ENCODE data around the gene EDEM1.
"Not testable (repeated sequence)": the region's sequence is repeated elsewhere in the genome, so short reads cannot be mapped to it uniquely, and the experiment has no call there.

EDEM1 gene

GRCh38 chr3:5238545-5238944 lies 51.0 kb downstream of the EDEM1 start:
- DNase-seq, result no peak

GRCh38 chr3:5239602-5240001 lies 52.1 kb downstream of the EDEM1 start:
- no peak for DNase-seq

GRCh38 chr3:5240740-5241139 lies 53.2 kb downstream of the EDEM1 start:
- no peak for DNase-seq

GRCh38 chr3:5242785-5243184 lies 55.3 kb downstream of the EDEM1 start:
- DNase-seq, result not testable (repeated sequence)

GRCh38 chr3:5245927-5246326 lies 58.4 kb downstream of the EDEM1 start:
- no peak for DNase-seq

- DNase-seq, result no peak
Measured at GRCh38 chr3:5248822-5249221, 61.3 kb downstream of the EDEM1 start.

GRCh38 chr3:5250467-5251195 lies 63.1 kb downstream of the EDEM1 start:
- DNase-seq, result no peak

- no peak for DNase-seq
Measured at GRCh38 chr3:5251196-5251583, 63.7 kb downstream of the EDEM1 start.

GRCh38 chr3:5252131-5252530 lies 64.6 kb downstream of the EDEM1 start:
- DNase-seq, result no peak

- DNase-seq, result no peak
Measured at GRCh38 chr3:5254281-5255048, 67.0 kb downstream of the EDEM1 start.

GRCh38 chr3:5255404-5256344 lies 68.2 kb downstream of the EDEM1 start:
- no peak for DNase-seq

GRCh38 chr3:5258526-5258925 lies 71.0 kb downstream of the EDEM1 start:
- DNase-seq, result no peak

- no peak for DNase-seq
Measured at GRCh38 chr3:5260992-5261501, 73.5 kb downstream of the EDEM1 start.

GRCh38 chr3:5262507-5262906 lies 75.0 kb downstream of the EDEM1 start:
- DNase-seq, result no peak

- DNase-seq, result no peak
Measured at GRCh38 chr3:5264093-5264600, 76.6 kb downstream of the EDEM1 start.

- no peak for DNase-seq
Measured at GRCh38 chr3:5264896-5265770, 77.6 kb downstream of the EDEM1 start.

- DNase-seq, result no peak
Measured at GRCh38 chr3:5267252-5267651, 79.7 kb downstream of the EDEM1 start.

- DNase-seq, result no peak
Measured at GRCh38 chr3:5267889-5268288, 80.4 kb downstream of the EDEM1 start.
